GM12878 (cell line): Measurements from ENCODE around the gene HSF2BP. TPM values are rescaled to one million over a fixed set of nuclear protein-coding genes. Genes with fewer than 3 reads are reported as not detected.

ENCODE experiments used
- ATAC-seq: fragments of 200-7000 bp; cut with Tn5 transposase; 3 replicates; pipeline ENCODE4 v1.9.1; 2020; ENCODE audit warnings: mild to moderate bottlenecking, moderate library complexity
- BruUV-seq: library from RNA; stranded (reverse); fragments of 400-500 nt; replicated peaks from 2 replicates; lab custom pipeline; 2021; lab: Mats Ljungman, UMichigan
- CTCF ChIA-PET: fragments of 300-600 bp; sonication (Branson Sonifier 250); formaldehyde crosslinking; extraction: SDS; loops from one replicate; lab custom pipeline; 2021; ENCODE audit warnings: inconsistent platforms; lab: Yijun Ruan, JAX
- POLR2A ChIA-PET: fragments of 350-600 bp; formaldehyde crosslinking; extraction: SDS; loops from one replicate; lab custom pipeline; 2021; ENCODE audit warnings: inconsistent platforms; lab: Charles Lee
- RAD21 ChIA-PET: fragments of 300-600 bp; sonication (Branson Sonifier 250); formaldehyde crosslinking; loops from one replicate; lab custom pipeline; 2023; ENCODE audit warnings: antibody characterized with exemption; ENCODE audit not compliant: unreplicated experiment; lab: Charles Lee
- SMC1A ChIA-PET: fragments of 300-600 bp; sonication (Branson Sonifier 250); formaldehyde crosslinking; loops from one replicate; lab custom pipeline; 2023; ENCODE audit not compliant: unreplicated experiment, uncharacterized antibody; lab: Charles Lee
- DNase-seq: peaks from one replicate; pipeline ENCODE4 v3.0.0-alpha.2; 2011; ENCODE audit warnings: low read depth, low spot score
- FAIRE-seq: peaks from 3 replicates; lab custom pipeline; 2011; peaks lifted over from hg19 to GRCh38; lab: Jason Lieb, UNC
- H2AFZ ChIP-seq: 2 replicates; pipeline ENCODE4 v1.6.0; 2011; ENCODE audit warnings: low read depth, low read length, control low read depth; ENCODE audit not compliant: control insufficient read depth
- H3K27ac ChIP-seq: 2 replicates; pipeline ENCODE4 v1.5.1; 2011; ENCODE audit warnings: control low read depth; ENCODE audit not compliant: control insufficient read depth, insufficient read depth
- H3K27me3 ChIP-seq, 2 experiments: replicated peaks in 1 of 2; 2 replicates each; pipeline versions ENCODE4 v1.6.0 to v1.6.1; 2011; ENCODE audit warnings: low read length in 1 of 2; ENCODE audit not compliant: control insufficient read depth in 2 of 2, insufficient read depth in 2 of 2
- H3K36me3 ChIP-seq, 2 experiments: 2 replicates each; pipeline ENCODE4 v1.5.1; 2011; ENCODE audit warnings: low read length in 1 of 2; ENCODE audit not compliant: control insufficient read depth in 2 of 2, insufficient read depth in 2 of 2
- H3K4me1 ChIP-seq: 2 replicates; pipeline ENCODE4 v1.6.1; 2011; ENCODE audit warnings: mild to moderate bottlenecking, low read length, moderate library complexity, mixed read lengths; ENCODE audit not compliant: control insufficient read depth, insufficient read depth
- H3K4me2 ChIP-seq: 2 replicates; pipeline ENCODE4 v1.6.0; 2011; ENCODE audit warnings: control low read depth; ENCODE audit not compliant: control insufficient read depth, insufficient read depth
- H3K4me3 ChIP-seq: fragments of 200-600 bp; sonication (generic); 2 replicates; pipeline ENCODE4 v1.5.1; 2016
- H3K79me2 ChIP-seq: 2 replicates; pipeline ENCODE4 v1.6.0; 2011; ENCODE audit warnings: low read length; ENCODE audit not compliant: control insufficient read depth, insufficient read depth
- H3K9ac ChIP-seq: 2 replicates; pipeline ENCODE4 v1.8.0; 2011; ENCODE audit warnings: low read length, control low read depth, mixed read lengths; ENCODE audit not compliant: control insufficient read depth, insufficient read depth
- H3K9me3 ChIP-seq: replicated peaks from 3 replicates; pipeline ENCODE4 v1.5.1; 2011; ENCODE audit warnings: mild to moderate bottlenecking, low read length; ENCODE audit not compliant: control insufficient read depth, insufficient read depth
- H4K20me1 ChIP-seq: 2 replicates; pipeline ENCODE4 v1.6.0; 2011; ENCODE audit not compliant: control insufficient read depth, insufficient read depth
- CHD2 ChIP-seq: IDR thresholded peaks from 2 replicates; pipeline ENCODE4 v1.6.1; 2011; ENCODE audit warnings: low read depth, low read length, improper control_type of control experiment, borderline replicate concordance
- DPF2 ChIP-seq: fragments of 450-650 bp; IDR thresholded peaks from 2 replicates; pipeline ENCODE4 v1.6.1; 2017; ENCODE audit warnings: mild to moderate bottlenecking
- NFYB ChIP-seq: IDR thresholded peaks from 2 replicates; pipeline ENCODE4 v1.6.1; 2011; ENCODE audit warnings: low read depth, mild to moderate bottlenecking, low read length, improper control_type of control experiment, moderate library complexity; ENCODE audit not compliant: insufficient read depth
- POLR2A ChIP-seq: IDR thresholded peaks from 2 replicates; pipeline ENCODE4 v1.6.1; 2011; ENCODE audit warnings: low read depth, mild to moderate bottlenecking, low read length
- SP1 ChIP-seq: IDR thresholded peaks from one replicate; pipeline ENCODE4 v1.6.1; 2011; ENCODE audit warnings: low read depth, low read length
- ZNF207 ChIP-seq: fragments of 450-650 bp; IDR thresholded peaks from 2 replicates; pipeline ENCODE4 v1.6.1; 2014; ENCODE audit warnings: antibody characterized with exemption, mild to moderate bottlenecking, borderline replicate concordance
- WGBS: methylation state at CpG from one replicate; pipeline ENCODE4 v1.1.6; 2016; ENCODE audit warnings: low lambda C conversion rate; ENCODE audit not compliant: insufficient replicate concordance, insufficient coverage; ENCODE audit errors: missing lambda C conversion rate; 5-methylcytosine and 5-hydroxymethylcytosine counted together
- in situ Hi-C: fragments of 300-500 bp; cut with MboI; formaldehyde crosslinking; loops from 9 replicates; pipeline ENCODE4 v1.14.3; 2018; ENCODE audit warnings: mixed read lengths
- intact Hi-C: fragments of 100-400 bp; cut with micrococcal nuclease; formaldehyde crosslinking; loops from one replicate; pipeline ENCODE4 v1.14.2; 2022; ENCODE audit not compliant: unreplicated experiment
- polyA plus RNA-seq, 11 experiments: library from polyadenylated mRNA; depleted of rRNA in 4 of 11; unstranded in 6 of 11; stranded (reverse) in 5 of 11; fragments of >200 nt; fragmentation: Nextera tagmentation in 4 of 11; fragmentation: Illumina TruSeq in 1 of 11; extraction: Ambion mirVana in 4 of 11; extraction: Trizol in 1 of 11; gene quantifications; 1 replicate in 1 of 11; 2 replicates in 10 of 11; pipeline versions ENCODE4 v1.2.1 to v1.2.3, GENCODE V29; 2011 to 2016; ENCODE audit warnings: inconsistent platforms in 2 of 11, missing spikeins in 2 of 11, low read depth in 1 of 11
- total RNA-seq, 4 experiments: library from RNA; depleted of rRNA in 3 of 4; stranded (reverse); fragments of >200 nt in 3 of 4; fragmentation: Illumina TruSeq in 1 of 4; extraction: Trizol in 1 of 4; gene quantifications; 2 replicates each; pipeline versions ENCODE4 v1.2.1 to v1.2.3, GENCODE V29; 2013 to 2021

Gene HSF2BP
- total and polyA plus RNA-seq, 10 of the 15 experiments (the other 5 are each of a cell fraction or from before 2014, with no cell fraction given) = 0.07 to 0.81 (median 0.35) TPM

GRCh38 chr21:43696214-43696613 lies 36.9 kb upstream of the HSF2BP start:
- Histone ChIP-seq H2AFZ (no peak overlapping the region), H3K27ac (no peak overlapping the region), H3K27me3 (no peaks in the 10 kb centered on the region), H4K20me1 (peaks cover 2% of the 10 kb centered on the region; the same call in 1 of the 2 replicates), H3K9ac (no peak overlapping the region), H3K79me2 (no peaks in the 10 kb centered on the region), H3K4me1 (peaks cover 4% of the 10 kb centered on the region), H3K36me3 (peaks cover 6 to 9% of the 10 kb centered on the region in 2 experiments; a peak in 3 of 4 replicates), H3K4me3 (no peak overlapping the region), H3K4me2 (no peak overlapping the region), H3K9me3 (no peaks in the 10 kb centered on the region)
- ChIA-PET CTCF (no interaction called here), POLR2A (no interaction called here), RAD21 (no interaction called here), SMC1A (no interaction called here)
- DNase-seq (no peak), FAIRE-seq (no peak), ATAC-seq (no peak)
- WGBS = over 99% methylated on average over 17 of the region's 17 CpGs
- intact Hi-C loops (no loop called here), in situ Hi-C loops (loop anchor here (25.0 kb wide), 1 partner anchor 1484 kb away; the partner anchor contains the start of gene ABCG1)
- no TSS peak for BruUV-seq
- TF ChIP-seq SP1 (no peak), CHD2 (no peak), POLR2A (0 out of 2 replicates have a peak, but pooled peaks have one; percentile 18), NFYB (no peak), ZNF207 (no peak)

- no peak overlapping the region for H3K4me3 ChIP-seq
- ATAC-seq (no peak), FAIRE-seq (no peak), DNase-seq (no peak)
- peaks cover 2% of the 10 kb centered on the region; the same call in 1 of the 2 replicates for H4K20me1 ChIP-seq
- in situ Hi-C loops = loop anchor here (25.0 kb wide), 1 partner anchor 1482 kb away; the partner anchor contains the start of gene ABCG1
- 99% methylated on average over 27 of the region's 27 CpGs for WGBS
- H3K4me1 ChIP-seq = no peaks in the 10 kb centered on the region
- H3K27ac ChIP-seq = no peak overlapping the region
- peaks cover 10 to 25% of the 10 kb centered on the region in 2 experiments; a peak in 3 of 4 replicates for H3K36me3 ChIP-seq
- H3K4me2 ChIP-seq = no peak overlapping the region
- no peaks in the 10 kb centered on the region for H3K9me3 ChIP-seq
- no peak overlapping the region for H2AFZ ChIP-seq
- ChIA-PET POLR2A (no interaction called here), CTCF (no interaction called here), SMC1A (no interaction called here), RAD21 (no interaction called here)
- no peak overlapping the region for H3K9ac ChIP-seq
- BruUV-seq = no TSS peak
- H3K27me3 ChIP-seq = no peaks in the 10 kb centered on the region
- intact Hi-C loops = no loop called here
- peak; percentile 26; the same call in 1 of the 2 replicates for TF ChIP-seq POLR2A
- TF ChIP-seq DPF2 = no peak
- H3K79me2 ChIP-seq = no peaks in the 10 kb centered on the region
These were observed 35.3 kb upstream of the HSF2BP start for GRCh38 chr21:43694437-43695079.
